ENCODE data around the gene PNPLA3. TPM values are rescaled to one million over a fixed set of nuclear protein-coding genes. Genes with fewer than 3 reads are reported as not detected.

Gene PNPLA3
- total RNA-seq, 1 experiment from 2014 or later, result 19.8 TPM

- H3K36me3 Mint-ChIP-seq, result peaks cover 63% of the 10 kb centered on the region
- CTCF ChIA-PET, result interaction anchor here (3.1 kb wide), 1 partner anchor 91 kb away, joined by 80 read pairs; no protein-coding TSS in a partner anchor
Measured at GRCh38 chr22:43995057-43995685, 71.6 kb downstream of the PNPLA3 start.

GRCh38 chr22:43995798-43996169 lies 72.2 kb downstream of the PNPLA3 start:
- DNase-seq (ENCODE audit: low spot score) (no peak), ATAC-seq (no peak)
- POLR2A ChIA-PET, result no interaction called here
- no peak overlapping the region for H3K4me3 Mint-ChIP-seq
- 0 out of 2 replicates have a peak, but pooled peaks cover 2% of the 10 kb centered on the region for H3K4me1 Mint-ChIP-seq
- no peaks in the 10 kb centered on the region for H3K27me3 Mint-ChIP-seq (ENCODE audit: low read depth)
- CTCF ChIA-PET, result no interaction called here
- no peaks in the 10 kb centered on the region for H3K9me3 Mint-ChIP-seq
- no peak overlapping the region for H3K27ac Mint-ChIP-seq
- H3K36me3 Mint-ChIP-seq, result peaks cover 59% of the 10 kb centered on the region
- TF ChIP-seq, protein P1, sequence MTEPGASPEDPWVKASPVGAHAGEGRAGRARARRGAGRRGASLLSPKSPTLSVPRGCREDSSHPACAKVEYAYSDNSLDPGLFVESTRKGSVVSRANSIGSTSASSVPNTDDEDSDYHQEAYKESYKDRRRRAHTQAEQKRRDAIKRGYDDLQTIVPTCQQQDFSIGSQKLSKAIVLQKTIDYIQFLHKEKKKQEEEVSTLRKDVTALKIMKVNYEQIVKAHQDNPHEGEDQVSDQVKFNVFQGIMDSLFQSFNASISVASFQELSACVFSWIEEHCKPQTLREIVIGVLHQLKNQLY (CRISPR knock-in tag; IDR thresholded peaks at IDR 0.05), result no peak
- TF ChIP-seq PRRX2 (CRISPR knock-in tag; IDR thresholded peaks at IDR 0.05), result no peak
- TF ChIP-seq ESRRA (CRISPR knock-in tag; IDR thresholded peaks at IDR 0.05; ENCODE audit: borderline replicate concordance), result no peak
- TF ChIP-seq, protein P2, sequence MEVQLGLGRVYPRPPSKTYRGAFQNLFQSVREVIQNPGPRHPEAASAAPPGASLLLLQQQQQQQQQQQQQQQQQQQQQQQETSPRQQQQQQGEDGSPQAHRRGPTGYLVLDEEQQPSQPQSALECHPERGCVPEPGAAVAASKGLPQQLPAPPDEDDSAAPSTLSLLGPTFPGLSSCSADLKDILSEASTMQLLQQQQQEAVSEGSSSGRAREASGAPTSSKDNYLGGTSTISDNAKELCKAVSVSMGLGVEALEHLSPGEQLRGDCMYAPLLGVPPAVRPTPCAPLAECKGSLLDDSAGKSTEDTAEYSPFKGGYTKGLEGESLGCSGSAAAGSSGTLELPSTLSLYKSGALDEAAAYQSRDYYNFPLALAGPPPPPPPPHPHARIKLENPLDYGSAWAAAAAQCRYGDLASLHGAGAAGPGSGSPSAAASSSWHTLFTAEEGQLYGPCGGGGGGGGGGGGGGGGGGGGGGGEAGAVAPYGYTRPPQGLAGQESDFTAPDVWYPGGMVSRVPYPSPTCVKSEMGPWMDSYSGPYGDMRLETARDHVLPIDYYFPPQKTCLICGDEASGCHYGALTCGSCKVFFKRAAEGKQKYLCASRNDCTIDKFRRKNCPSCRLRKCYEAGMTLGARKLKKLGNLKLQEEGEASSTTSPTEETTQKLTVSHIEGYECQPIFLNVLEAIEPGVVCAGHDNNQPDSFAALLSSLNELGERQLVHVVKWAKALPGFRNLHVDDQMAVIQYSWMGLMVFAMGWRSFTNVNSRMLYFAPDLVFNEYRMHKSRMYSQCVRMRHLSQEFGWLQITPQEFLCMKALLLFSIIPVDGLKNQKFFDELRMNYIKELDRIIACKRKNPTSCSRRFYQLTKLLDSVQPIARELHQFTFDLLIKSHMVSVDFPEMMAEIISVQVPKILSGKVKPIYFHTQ (CRISPR knock-in tag; IDR thresholded peaks at IDR 0.05), result no peak
- no peak for TF ChIP-seq RORB (CRISPR knock-in tag; IDR thresholded peaks at IDR 0.05)

More at GRCh38 chr22:43995057-43995685, 71.6 kb downstream of the PNPLA3 start:
- H3K9me3 Mint-ChIP-seq, result no peaks in the 10 kb centered on the region
- H3K27me3 Mint-ChIP-seq (ENCODE audit: low read depth), result no peaks in the 10 kb centered on the region
- H3K4me3 Mint-ChIP-seq, result no peak overlapping the region
- H3K27ac Mint-ChIP-seq, result peak overlapping the region; percentile 23; the same call in 1 of the 2 replicates
- no peak for DNase-seq (ENCODE audit: low spot score)
- no peaks in the 10 kb centered on the region for H3K4me1 Mint-ChIP-seq
- POLR2A ChIA-PET, result no interaction called here
- TF ChIP-seq NR1H2 (CRISPR knock-in tag; IDR thresholded peaks at IDR 0.05) (no peak), FOXK1 (CRISPR knock-in tag; IDR thresholded peaks at IDR 0.05) (no peak), PREB (CRISPR knock-in tag; IDR thresholded peaks at IDR 0.05; ENCODE audit: borderline replicate concordance) (no peak), ZNF423 (CRISPR knock-in tag; IDR thresholded peaks at IDR 0.05) (no peak), KAT7 (CRISPR knock-in tag; IDR thresholded peaks at IDR 0.05; ENCODE audit: borderline replicate concordance) (no peak), TEAD4 (CRISPR knock-in tag; IDR thresholded peaks at IDR 0.05) (no peak), NR3C1 (CRISPR knock-in tag; conservative IDR thresholded peaks at IDR 0.05; ENCODE audit: low read depth) (no peak), ATF3 (CRISPR knock-in tag; conservative IDR thresholded peaks at IDR 0.05) (no peak), MYBL2 (CRISPR knock-in tag; IDR thresholded peaks at IDR 0.05) (no peak), JUN (CRISPR knock-in tag; IDR thresholded peaks at IDR 0.05) (no peak), TCF7 (CRISPR knock-in tag; IDR thresholded peaks at IDR 0.05; ENCODE audit: low read depth) (no peak), ZNF512 (CRISPR knock-in tag; IDR thresholded peaks at IDR 0.05; ENCODE audit: borderline replicate concordance) (no peak), SOX15 (CRISPR knock-in tag; IDR thresholded peaks at IDR 0.05) (no peak), GRHL2 (CRISPR knock-in tag; IDR thresholded peaks at IDR 0.05; ENCODE audit: insufficient replicate concordance, severe bottlenecking) (no peak)
- TF ChIP-seq, protein P3, sequence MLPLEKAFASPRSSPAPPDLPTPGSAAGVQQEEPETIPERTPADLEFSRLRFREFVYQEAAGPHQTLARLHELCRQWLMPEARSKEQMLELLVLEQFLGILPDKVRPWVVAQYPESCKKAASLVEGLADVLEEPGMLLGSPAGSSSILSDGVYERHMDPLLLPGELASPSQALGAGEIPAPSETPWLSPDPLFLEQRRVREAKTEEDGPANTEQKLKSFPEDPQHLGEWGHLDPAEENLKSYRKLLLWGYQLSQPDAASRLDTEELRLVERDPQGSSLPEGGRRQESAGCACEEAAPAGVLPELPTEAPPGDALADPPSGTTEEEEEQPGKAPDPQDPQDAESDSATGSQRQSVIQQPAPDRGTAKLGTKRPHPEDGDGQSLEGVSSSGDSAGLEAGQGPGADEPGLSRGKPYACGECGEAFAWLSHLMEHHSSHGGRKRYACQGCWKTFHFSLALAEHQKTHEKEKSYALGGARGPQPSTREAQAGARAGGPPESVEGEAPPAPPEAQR (CRISPR knock-in tag; IDR thresholded peaks at IDR 0.05), result no peak
- TF ChIP-seq, protein P4, sequence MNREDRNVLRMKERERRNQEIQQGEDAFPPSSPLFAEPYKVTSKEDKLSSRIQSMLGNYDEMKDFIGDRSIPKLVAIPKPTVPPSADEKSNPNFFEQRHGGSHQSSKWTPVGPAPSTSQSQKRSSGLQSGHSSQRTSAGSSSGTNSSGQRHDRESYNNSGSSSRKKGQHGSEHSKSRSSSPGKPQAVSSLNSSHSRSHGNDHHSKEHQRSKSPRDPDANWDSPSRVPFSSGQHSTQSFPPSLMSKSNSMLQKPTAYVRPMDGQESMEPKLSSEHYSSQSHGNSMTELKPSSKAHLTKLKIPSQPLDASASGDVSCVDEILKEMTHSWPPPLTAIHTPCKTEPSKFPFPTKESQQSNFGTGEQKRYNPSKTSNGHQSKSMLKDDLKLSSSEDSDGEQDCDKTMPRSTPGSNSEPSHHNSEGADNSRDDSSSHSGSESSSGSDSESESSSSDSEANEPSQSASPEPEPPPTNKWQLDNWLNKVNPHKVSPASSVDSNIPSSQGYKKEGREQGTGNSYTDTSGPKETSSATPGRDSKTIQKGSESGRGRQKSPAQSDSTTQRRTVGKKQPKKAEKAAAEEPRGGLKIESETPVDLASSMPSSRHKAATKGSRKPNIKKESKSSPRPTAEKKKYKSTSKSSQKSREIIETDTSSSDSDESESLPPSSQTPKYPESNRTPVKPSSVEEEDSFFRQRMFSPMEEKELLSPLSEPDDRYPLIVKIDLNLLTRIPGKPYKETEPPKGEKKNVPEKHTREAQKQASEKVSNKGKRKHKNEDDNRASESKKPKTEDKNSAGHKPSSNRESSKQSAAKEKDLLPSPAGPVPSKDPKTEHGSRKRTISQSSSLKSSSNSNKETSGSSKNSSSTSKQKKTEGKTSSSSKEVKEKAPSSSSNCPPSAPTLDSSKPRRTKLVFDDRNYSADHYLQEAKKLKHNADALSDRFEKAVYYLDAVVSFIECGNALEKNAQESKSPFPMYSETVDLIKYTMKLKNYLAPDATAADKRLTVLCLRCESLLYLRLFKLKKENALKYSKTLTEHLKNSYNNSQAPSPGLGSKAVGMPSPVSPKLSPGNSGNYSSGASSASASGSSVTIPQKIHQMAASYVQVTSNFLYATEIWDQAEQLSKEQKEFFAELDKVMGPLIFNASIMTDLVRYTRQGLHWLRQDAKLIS (CRISPR knock-in tag; IDR thresholded peaks at IDR 0.05; ENCODE audit: borderline replicate concordance), result no peak
- no peak for ATAC-seq
